ENCODE results near the gene LELP1.

The LELP1 gene

GRCh38 chr1:153246018-153246417 lies 42.8 kb downstream of the LELP1 start:
- ATAC-seq, result no peak
- H3K27ac Mint-ChIP-seq, result no peak overlapping the region
- no peaks in the 10 kb centered on the region for H3K4me1 Mint-ChIP-seq

GRCh38 chr1:153246825-153247224 lies 43.6 kb downstream of the LELP1 start:
- no peak overlapping the region for H3K27ac Mint-ChIP-seq
- no peaks in the 10 kb centered on the region for H3K9me3 Mint-ChIP-seq
- DNase-seq (no peak), ATAC-seq (no peak)
- no peak overlapping the region for H3K4me3 Mint-ChIP-seq
- H3K4me1 Mint-ChIP-seq, result peaks cover 2% of the 10 kb centered on the region
- peaks cover 16% of the 10 kb centered on the region for H3K27me3 Mint-ChIP-seq
- H3K36me3 Mint-ChIP-seq (ENCODE audit: low read depth), result no peaks in the 10 kb centered on the region

More at GRCh38 chr1:153246018-153246417, 42.8 kb downstream of the LELP1 start:
- H3K4me3 Mint-ChIP-seq, result no peak overlapping the region
- DNase-seq, result no peak
- H3K36me3 Mint-ChIP-seq (ENCODE audit: low read depth), result no peaks in the 10 kb centered on the region
- no peaks in the 10 kb centered on the region for H3K9me3 Mint-ChIP-seq
- peaks cover 11% of the 10 kb centered on the region for H3K27me3 Mint-ChIP-seq

GRCh38 chr1:153248176-153248879 lies 45.1 kb downstream of the LELP1 start:
- no peaks in the 10 kb centered on the region for H3K9me3 Mint-ChIP-seq
- peaks cover 16% of the 10 kb centered on the region for H3K27me3 Mint-ChIP-seq
- no peak overlapping the region for H3K4me3 Mint-ChIP-seq
- DNase-seq (no peak), ATAC-seq (no peak)
- H3K27ac Mint-ChIP-seq, result no peak overlapping the region
- H3K36me3 Mint-ChIP-seq (ENCODE audit: low read depth), result no peaks in the 10 kb centered on the region
- peaks cover 2% of the 10 kb centered on the region for H3K4me1 Mint-ChIP-seq

DNA sequence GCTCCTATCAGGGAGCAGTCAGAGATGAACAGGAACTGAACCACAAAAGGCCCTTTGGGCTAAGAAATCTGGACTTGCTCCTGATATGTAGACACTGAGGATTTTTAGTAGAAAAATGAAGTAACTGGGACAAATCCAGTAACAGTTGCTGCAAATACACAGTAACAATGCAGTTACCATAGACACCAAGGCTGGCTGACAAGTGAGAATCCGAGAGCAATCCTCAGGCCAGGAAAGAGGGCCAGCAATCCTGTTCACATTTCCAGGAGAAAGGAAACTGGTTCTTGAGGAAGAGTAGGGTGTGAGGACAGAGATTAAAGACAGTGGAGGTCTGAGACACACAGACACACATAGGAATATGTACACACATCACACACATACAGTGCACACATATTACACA lies 46.9 kb downstream of the LELP1 start:
- Mint-ChIP-seq H3K4me3 (no peak overlapping the region), H3K27me3 (peaks cover 21% of the 10 kb centered on the region), H3K36me3 (ENCODE audit: low read depth) (no peaks in the 10 kb centered on the region), H3K9me3 (no peaks in the 10 kb centered on the region), H3K27ac (no peak overlapping the region), H3K4me1 (peaks cover 2% of the 10 kb centered on the region)
- DNase-seq, result no peak
- no peak for ATAC-seq

- H3K27ac Mint-ChIP-seq, result no peak overlapping the region
These were observed 47.9 kb downstream of the LELP1 start for GRCh38 chr1:153251087-153251486.

DNA sequence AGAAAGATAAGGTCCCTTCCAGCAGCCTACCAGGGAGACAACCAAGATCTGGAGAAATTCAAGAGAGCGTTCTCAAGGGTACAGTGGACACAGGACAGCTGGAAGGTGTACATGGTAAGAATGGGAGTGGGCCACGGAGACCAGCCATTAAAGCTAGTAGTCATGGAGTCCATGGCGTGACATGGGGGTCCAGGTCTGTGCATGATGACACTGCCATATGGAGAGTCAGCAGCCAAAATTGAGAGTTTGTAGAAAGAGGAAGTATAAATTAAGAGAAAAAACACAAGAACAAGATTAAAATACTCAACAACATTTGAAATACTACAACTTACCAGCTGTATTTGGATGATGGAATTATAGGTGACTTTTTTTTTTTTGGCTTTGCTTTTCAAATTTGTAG lies 48.3 kb downstream of the LELP1 start:
- Mint-ChIP-seq H3K4me3 (no peak overlapping the region), H3K4me1 (peaks cover 2% of the 10 kb centered on the region), H3K9me3 (no peaks in the 10 kb centered on the region), H3K27ac (no peak overlapping the region), H3K36me3 (ENCODE audit: low read depth) (no peaks in the 10 kb centered on the region), H3K27me3 (peaks cover 21% of the 10 kb centered on the region)
- DNase-seq (no peak), ATAC-seq (no peak)

More at GRCh38 chr1:153251087-153251486, 47.9 kb downstream of the LELP1 start:
- Mint-ChIP-seq H3K27me3 (peaks cover 21% of the 10 kb centered on the region), H3K4me1 (peaks cover 2% of the 10 kb centered on the region), H3K36me3 (ENCODE audit: low read depth) (no peaks in the 10 kb centered on the region), H3K9me3 (no peaks in the 10 kb centered on the region), H3K4me3 (no peak overlapping the region)
- DNase-seq (no peak), ATAC-seq (no peak)

DNA sequence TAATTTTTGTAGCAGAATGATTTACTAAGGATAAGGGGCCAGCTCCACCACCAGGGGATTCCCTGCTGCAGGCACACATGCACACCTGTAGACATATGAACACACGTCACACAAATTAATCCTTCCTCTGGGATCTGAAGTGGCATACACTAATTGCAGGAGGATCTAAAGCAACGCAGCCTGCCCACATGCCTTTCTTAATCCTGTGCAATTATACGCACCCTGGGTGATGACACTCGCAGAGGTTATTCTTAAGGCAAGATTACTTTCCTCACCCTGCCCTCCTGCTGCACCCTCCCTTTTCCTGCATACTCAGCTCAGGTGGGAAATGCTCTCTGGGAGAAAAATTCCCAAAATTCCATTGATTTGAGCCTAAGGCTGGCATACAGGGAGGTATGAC lies 48.8 kb downstream of the LELP1 start:
- DNase-seq, result no peak
- no peak for ATAC-seq
- Mint-ChIP-seq H3K4me1 (peaks cover 2% of the 10 kb centered on the region), H3K9me3 (no peaks in the 10 kb centered on the region), H3K27ac (no peak overlapping the region), H3K4me3 (no peak overlapping the region), H3K36me3 (ENCODE audit: low read depth) (no peaks in the 10 kb centered on the region), H3K27me3 (peaks cover 21% of the 10 kb centered on the region)

GRCh38 chr1:153253076-153253475 lies 49.8 kb downstream of the LELP1 start:
- no peak overlapping the region for H3K4me3 Mint-ChIP-seq
- DNase-seq (no peak), ATAC-seq (no peak)
- no peaks in the 10 kb centered on the region for H3K36me3 Mint-ChIP-seq (ENCODE audit: low read depth)
- H3K27ac Mint-ChIP-seq, result no peak overlapping the region
- peaks cover 18% of the 10 kb centered on the region for H3K27me3 Mint-ChIP-seq
- peaks cover 2% of the 10 kb centered on the region for H3K4me1 Mint-ChIP-seq
- H3K9me3 Mint-ChIP-seq, result no peaks in the 10 kb centered on the region

DNA sequence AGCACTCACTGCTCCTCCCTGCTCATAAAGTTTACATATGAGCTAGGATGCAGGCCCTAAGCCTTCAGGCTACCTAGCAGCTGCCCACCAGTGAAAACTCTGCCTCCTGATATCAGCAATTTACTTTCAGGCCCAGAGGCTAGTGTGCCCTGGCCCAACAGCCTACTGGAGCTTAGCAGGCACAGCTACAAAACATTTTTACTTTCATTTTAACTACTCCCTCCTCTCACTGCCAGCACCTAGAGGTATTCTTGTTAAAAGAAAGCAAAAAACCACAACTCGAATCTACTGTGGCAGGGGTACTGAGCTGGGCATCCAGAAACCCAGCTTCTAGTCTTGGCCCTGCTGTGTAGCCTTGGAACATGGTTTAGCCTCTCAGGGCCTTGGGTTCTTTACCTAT lies 50.5 kb downstream of the LELP1 start:
- Mint-ChIP-seq H3K9me3 (no peaks in the 10 kb centered on the region), H3K4me1 (peaks cover 2% of the 10 kb centered on the region), H3K27me3 (peaks cover 21% of the 10 kb centered on the region), H3K27ac (no peak overlapping the region), H3K36me3 (ENCODE audit: low read depth) (no peaks in the 10 kb centered on the region), H3K4me3 (no peak overlapping the region)
- DNase-seq, result no peak
- no peak for ATAC-seq

All from activated naive CD8-positive, alpha-beta T cell treated with anti-CD3 and anti-CD28 coated beads, Interleukin-2, amount 50 U/mL, for 24 hours (primary cell).